NCI-H2196 (cell line): ENCODE results near the gene RTEL1.

Experiments used
- DNase-seq: peaks from one replicate; lab custom pipeline; 2025; ENCODE audit not compliant: unreplicated experiment; lab: John Stamatoyannopoulos, UW

The RTEL1 gene

GRCh38 chr20:63688228-63689045 lies 30.3 kb downstream of the RTEL1 start:
- DNase-seq, result no peak

GRCh38 chr20:63689046-63690002 lies 31.2 kb downstream of the RTEL1 start:
- no peak for DNase-seq

- no peak for DNase-seq
These were observed 32.1 kb downstream of the RTEL1 start for GRCh38 chr20:63690003-63690897.

- no peak for DNase-seq
These were observed 33.0 kb downstream of the RTEL1 start for GRCh38 chr20:63690898-63691710.

GRCh38 chr20:63691711-63692435 lies 33.8 kb downstream of the RTEL1 start:
- DNase-seq, result no peak

GRCh38 chr20:63692436-63693082 lies 34.4 kb downstream of the RTEL1 start:
- DNase-seq, result no peak

- DNase-seq, result no peak
These were observed 35.1 kb downstream of the RTEL1 start for GRCh38 chr20:63693083-63693732.

- DNase-seq, result no peak
These were observed 35.8 kb downstream of the RTEL1 start for GRCh38 chr20:63693733-63694583.

- no peak for DNase-seq
These were observed 36.7 kb downstream of the RTEL1 start for GRCh38 chr20:63694584-63695423.

- DNase-seq, result no peak
These were observed 37.6 kb downstream of the RTEL1 start for GRCh38 chr20:63695424-63696305.

GRCh38 chr20:63696306-63696627 lies 38.2 kb downstream of the RTEL1 start:
- no peak for DNase-seq

- DNase-seq, result no peak
These were observed 38.7 kb downstream of the RTEL1 start, which contains the start of gene TNFRSF6B for GRCh38 chr20:63696628-63697356. Gene TNFRSF6B, plus strand, starts transcription at chr20:63696652. Its CDS starts 116 bp downstream, at chr20:63696768.

GRCh38 chr20:63697357-63697867 lies 39.3 kb downstream of the RTEL1 start:
- DNase-seq, result no peak

GRCh38 chr20:63697868-63698545 lies 39.9 kb downstream of the RTEL1 start:
- no peak for DNase-seq
